A549 treated with dexamethasone at 1 μM for 4 hours (cell line): Measurements from ENCODE around the gene TNFRSF6B. TPM values are rescaled to one million over a fixed set of nuclear protein-coding genes. Genes with fewer than 3 reads are reported as not detected.

Experiments
- total RNA-seq: library from RNA; stranded (reverse); fragments of 200-300 nt; extraction: Qiagen RNA extraction; gene quantifications from 5 replicates; pipeline ENCODE4 v1.2.3, GENCODE V29; 2022

Gene TNFRSF6B
- total RNA-seq = 0.77 to 0.97 TPM (median 0.84 TPM) in 4 of 5 replicates, not detected in the other

GRCh38 chr20:63696628-63697356 lies at the start of gene TNFRSF6B:
TSS of gene TNFRSF6B (plus strand) at chr20:63696652. CDS start at chr20:63696768, 116 bp downstream.

DNA sequence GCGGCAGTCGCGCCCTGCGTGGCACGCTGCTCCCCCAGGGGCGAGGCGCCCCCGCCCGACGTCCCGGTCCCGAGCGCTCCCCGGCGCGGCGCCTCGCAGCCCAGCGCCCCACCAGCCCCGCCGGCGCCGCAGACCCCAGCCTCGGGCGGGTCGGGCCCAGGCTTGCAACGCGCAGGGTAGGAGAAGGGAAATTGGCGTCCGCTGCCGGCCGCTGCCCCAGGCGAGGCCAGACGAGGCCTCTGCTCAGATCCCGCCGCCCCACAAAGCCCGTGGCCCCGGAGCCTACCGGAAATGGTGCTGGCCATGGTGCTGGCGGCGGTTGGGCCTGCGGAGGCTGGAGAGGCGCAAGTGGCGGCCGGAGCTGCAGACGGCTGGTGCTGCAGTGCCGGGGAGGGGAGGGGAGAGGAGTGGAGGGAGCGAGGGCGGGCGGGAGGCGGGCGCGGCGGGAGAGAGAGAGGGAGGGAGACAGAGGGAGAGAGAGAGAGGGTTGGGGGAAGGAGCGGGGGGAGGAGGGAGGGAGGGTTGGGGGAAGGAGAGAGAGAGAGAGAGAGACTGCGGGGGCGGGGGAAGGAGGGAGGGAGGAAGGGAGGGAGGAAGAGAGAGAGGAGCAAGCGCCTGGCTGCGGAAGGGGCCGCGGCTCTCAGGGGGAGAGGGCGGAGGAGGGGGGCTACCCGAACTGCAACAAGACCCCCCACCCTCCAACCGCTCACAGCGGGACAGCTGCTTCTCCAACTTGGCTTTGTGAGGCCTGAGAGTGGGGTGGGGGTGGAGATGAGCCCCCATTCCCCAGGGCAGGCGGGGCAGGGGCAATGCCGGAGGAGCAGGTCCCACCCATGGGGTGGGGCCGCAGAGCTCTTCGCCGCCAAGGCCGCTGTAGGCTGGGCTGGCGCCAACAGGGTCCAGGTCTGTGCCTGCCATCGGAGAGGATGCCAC lies 43.1 kb upstream of the TNFRSF6B start, which contains the start of gene STMN3:
TSS of gene STMN3 (minus strand) at position 384 of the 933 bp plus-strand sequence. CDS start at position 305, 79 bp downstream.

DNA sequence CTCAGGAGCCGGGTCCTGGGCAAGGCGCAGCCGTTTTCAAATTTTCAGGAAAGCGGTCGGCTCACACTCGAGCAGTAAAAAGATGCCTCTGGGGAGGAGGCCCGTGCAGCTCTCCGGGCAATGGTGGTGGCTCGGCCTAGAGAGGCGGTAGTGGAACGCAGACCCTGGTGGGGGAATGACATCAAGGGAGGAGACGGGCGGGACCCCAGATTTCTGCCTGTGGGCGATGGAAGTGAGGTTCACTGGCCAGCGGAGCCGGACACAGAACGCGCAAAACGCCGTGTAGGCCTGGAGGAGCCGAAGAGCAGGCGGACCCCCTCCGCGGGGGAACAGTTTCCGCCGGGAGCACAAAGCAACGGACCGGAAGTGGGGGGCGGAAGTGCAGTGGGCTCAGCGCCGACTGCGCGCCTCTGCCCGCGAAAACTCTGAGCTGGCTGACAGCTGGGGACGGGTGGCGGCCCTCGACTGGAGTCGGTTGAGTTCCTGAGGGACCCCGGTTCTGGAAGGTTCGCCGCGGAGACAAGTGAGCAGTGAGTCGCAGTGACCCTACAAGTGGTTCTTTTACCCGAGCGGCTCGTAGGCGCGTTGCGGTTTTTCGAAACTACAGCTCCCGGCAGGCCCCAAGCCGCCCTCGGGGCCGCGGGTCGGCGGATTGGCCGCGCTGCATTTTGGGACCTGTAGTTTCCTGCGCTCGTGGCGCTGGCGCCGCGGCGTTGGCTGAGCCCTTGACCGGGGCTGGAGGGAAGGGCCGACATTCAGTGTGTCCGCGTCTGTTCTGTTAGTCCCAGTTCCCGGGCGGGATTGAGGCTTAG lies 38.3 kb upstream of the TNFRSF6B start, which contains the start of gene RTEL1:
TSS of gene RTEL1 (plus strand) at position 376 of the 812 bp plus-strand sequence. CDS start 1,091 bp downstream, outside the sequence.

DNA sequence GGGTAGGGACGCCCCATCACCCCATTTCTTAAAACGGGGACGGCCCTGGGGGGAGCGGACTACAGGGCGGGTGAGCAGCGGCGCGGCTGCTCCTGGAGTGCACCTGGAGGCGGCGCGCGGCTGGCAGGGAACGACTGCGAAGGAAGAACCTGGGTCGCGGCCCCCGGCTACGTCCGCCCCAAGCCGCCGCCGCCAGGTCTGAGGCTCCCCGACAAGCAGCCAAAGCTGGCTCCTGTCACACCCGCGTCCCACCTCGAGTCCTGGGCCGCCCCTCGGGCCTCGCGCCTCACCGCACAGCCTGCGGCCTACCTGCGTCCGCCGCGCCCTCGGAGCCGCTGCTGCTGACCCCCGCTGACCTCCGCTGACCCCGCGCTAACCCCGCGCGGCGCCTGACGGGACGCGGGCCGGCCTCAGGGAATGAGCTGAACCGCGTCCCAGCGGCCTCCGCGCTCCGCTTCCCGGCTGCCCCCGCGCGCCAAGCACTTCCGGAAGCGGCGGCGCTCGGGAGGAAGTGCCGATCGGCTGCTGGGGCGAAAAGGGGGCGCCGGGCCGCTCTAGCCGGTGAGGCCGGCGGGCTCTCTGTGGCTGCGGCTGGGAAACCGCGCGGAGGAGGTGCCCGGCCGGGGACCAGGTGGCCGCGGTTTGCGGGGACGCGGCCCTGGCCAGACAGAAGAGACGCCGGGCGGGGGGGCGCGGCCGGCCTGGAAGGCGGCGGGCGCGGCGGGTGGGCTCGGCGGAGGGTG lies 11.3 kb downstream of the TNFRSF6B start, which contains the start of the genes ARFRP1 and ZGPAT:
TSS of gene ARFRP1 (minus strand) at position 419 of the 743 bp plus-strand sequence. CDS start 885 bp downstream, outside the sequence.
TSS of gene ZGPAT (plus strand) at position 482 of the 743 bp plus-strand sequence. CDS start 542 bp downstream, outside the sequence.

DNA sequence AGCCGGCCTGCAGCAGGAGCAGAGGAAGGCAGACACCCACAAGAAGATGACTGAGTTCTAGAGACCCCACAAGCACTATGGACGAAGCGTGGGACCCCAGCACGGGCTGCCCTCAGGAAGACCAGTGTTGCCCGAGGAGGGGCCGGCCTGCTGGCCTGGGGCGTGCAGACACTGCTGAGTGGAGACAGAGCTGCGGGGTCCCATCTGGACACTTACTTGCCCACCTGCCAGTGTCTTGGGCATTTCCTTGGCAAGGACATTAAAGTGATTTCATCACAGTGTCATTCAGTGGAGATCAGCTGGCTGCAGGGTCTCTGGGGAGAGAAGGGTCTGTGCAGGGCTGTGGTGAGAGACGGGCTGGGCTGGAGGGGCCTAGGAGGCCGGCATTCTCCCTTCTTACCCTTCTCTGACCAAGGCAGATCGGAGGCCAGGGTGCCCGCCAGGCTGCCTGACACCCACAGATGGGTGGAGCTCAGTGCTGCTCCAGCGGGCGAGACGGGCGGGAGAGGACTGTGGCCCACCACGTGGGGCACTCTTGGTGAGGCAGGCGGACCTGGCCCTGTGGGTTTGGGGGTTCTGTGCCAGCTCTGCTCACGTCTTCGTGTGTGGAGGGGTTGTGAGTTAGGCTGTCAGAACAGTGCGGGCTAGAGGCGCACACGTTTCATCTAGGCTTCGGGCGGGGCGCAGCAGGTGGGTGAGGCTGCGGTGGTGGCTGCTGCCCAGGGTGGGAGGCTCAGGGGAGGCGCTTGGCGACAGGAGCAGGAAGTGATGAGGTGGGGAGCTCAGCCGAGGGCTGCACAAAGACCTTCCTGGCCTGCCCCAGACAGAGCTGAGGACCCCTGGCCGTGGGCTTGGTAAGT lies 39.6 kb downstream of the TNFRSF6B start, which contains the start of gene LIME1:
TSS of gene LIME1 (plus strand) at position 806 of the 860 bp plus-strand sequence. CDS start 886 bp downstream, outside the sequence.

DNA sequence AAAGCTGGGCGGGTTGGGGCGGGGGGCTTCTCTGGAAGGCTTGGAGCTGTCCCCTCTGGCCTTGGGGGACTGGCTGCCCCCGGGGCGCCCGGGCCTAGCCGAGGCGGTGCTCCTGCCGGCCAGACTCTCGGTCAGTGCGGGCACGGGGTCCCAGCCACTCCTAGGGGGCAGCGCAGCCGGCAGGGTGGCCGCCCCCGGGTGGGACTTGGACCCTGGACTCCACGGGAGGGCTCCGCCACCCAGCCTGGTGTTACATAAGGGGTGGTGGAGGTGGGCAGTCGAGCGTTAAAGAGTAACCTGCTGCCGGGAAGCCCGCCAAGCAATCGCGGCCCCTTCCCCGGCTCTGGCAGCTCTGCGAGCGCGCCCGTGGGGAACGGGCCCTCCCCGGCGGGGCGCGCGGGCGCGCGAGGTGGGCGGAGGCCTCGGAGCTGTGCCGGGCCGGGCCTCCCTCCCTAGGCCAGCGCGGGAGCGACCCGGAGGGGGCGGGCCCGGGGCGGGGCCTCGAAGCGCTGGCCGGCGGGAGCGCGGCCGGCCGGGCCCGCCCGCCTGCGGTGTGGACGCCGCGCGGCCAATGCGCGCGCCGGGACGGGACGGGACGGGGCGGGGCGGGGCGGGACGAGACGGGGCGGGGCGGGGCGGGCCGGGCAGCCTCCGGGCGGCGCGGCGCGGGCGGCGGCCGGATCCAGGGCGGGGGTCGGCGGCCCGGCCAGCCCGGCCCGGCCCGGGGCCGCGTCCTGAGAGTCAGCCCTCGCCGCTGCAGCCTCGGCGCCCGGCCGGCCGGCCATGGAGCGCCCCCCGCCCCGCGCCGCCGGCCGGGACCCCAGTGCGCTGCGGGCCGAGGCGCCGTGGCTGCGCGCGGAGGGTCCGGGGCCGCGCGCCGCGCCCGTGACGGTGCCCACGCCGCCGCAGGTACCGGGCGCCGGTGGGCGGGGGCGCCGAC lies 42.9 kb downstream of the TNFRSF6B start, which contains the start of gene SLC2A4RG:
TSS of gene SLC2A4RG (plus strand) at position 647 of the 940 bp plus-strand sequence. CDS start at position 784, 137 bp downstream.

Other genes starting within 250 kb of the TNFRSF6B start
- 0.61 to 0.74 TPM (median 0.63 TPM) in 5 replicates for gene KCNQ2, start 224.0 kb upstream of the TNFRSF6B start, total RNA-seq
- 123 to 185 TPM (median 159 TPM) in 5 replicates for gene EEF1A2, start 197.6 kb upstream of the TNFRSF6B start, total RNA-seq
- gene PPDPF, start 175.9 kb upstream of the TNFRSF6B start, total RNA-seq = 282 to 352 TPM (median 327 TPM) in 5 replicates
- gene PTK6, start 159.3 kb upstream of the TNFRSF6B start, total RNA-seq = 2.0 to 4.2 TPM (median 2.8 TPM) in 5 replicates
- gene SRMS, start 148.9 kb upstream of the TNFRSF6B start, total RNA-seq = 0.11 to 0.14 TPM (median 0.13 TPM) in 4 of 5 replicates, not detected in the other
- gene FNDC11, start 142.5 kb upstream of the TNFRSF6B start, total RNA-seq = 0.14 to 0.38 TPM (median 0.24 TPM) in 5 replicates
- 25.0 to 42.6 TPM (median 36.2 TPM) in 5 replicates for gene HELZ2, start 122.4 kb upstream of the TNFRSF6B start, total RNA-seq
- gene GMEB2, start 69.6 kb upstream of the TNFRSF6B start, total RNA-seq = 7.3 to 10.5 TPM (median 10.1 TPM) in 5 replicates
- gene STMN3, start 43.2 kb upstream of the TNFRSF6B start, total RNA-seq = 7.3 to 10.1 TPM (median 8.4 TPM) in 5 replicates
- gene RTEL1, start 38.3 kb upstream of the TNFRSF6B start, total RNA-seq = 4.1 to 7.8 TPM (median 5.9 TPM) in 5 replicates
- gene ARFRP1, start 11.3 kb downstream of the TNFRSF6B start, total RNA-seq = 28.6 to 39.8 TPM (median 36.2 TPM) in 5 replicates
- 19.0 to 26.9 TPM (median 26.0 TPM) in 5 replicates for gene ZGPAT, start 11.4 kb downstream of the TNFRSF6B start, total RNA-seq
- 2.9 to 9.5 TPM (median 8.9 TPM) in 5 replicates for gene LIME1, start 40.0 kb downstream of the TNFRSF6B start, total RNA-seq
- gene SLC2A4RG, start 43.1 kb downstream of the TNFRSF6B start, total RNA-seq = 57.9 to 88.8 TPM (median 82.1 TPM) in 5 replicates
- 0.65 to 0.82 TPM (median 0.73 TPM) in 5 replicates for gene ZBTB46, start 134.6 kb downstream of the TNFRSF6B start, total RNA-seq
- gene ABHD16B, start 164.8 kb downstream of the TNFRSF6B start, total RNA-seq = not detected in 5 replicates
- gene TPD52L2, start 168.6 kb downstream of the TNFRSF6B start, total RNA-seq = 125 to 135 TPM (median 132 TPM) in 5 replicates
- 21.7 to 30.4 TPM (median 29.3 TPM) in 5 replicates for gene DNAJC5, start 198.5 kb downstream of the TNFRSF6B start, total RNA-seq